GM04503 (cell line): ENCODE measurements around the gene EYS.

Experiments
- DNase-seq: peaks from one replicate; pipeline ENCODE4 v3.0.0-alpha.2; 2012; ENCODE audit warnings: low read depth

The EYS gene

DNA sequence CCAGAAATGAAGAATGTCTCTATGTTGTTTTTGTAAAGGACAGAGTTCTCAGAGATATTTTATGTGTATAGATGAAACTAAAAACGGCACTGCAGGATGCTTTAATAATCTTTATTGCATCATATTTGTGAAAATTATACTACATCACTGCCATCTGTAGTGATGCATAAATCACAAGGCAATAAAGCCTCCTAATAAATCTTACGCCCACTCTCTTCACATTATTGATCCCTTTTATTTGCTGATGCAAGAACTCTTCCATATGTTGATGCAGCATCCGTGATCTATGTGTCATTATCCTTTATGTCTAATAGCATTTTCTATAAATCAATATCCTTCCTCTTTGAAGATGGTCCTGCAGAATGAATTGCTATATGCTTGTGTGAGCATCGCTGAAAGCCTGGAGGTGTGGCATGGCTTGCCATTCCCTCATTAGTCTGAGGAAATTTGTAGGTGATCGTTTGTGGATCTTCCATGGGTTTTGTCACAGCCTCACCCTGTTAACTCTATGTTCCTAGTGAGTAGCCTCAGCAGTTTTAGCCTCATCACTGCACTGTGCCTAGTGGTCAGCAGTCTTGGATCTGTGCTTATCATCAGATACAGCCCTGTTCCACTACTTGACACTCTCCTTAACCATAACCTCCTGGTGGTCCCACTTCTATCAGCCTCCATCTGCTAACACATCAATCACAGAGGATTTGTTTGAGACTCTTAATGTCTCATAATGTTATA is 983.5 kb downstream of the EYS start:
- no peak for DNase-seq

GRCh38 chr6:64721865-64722264 is 985.2 kb downstream of the EYS start:
- DNase-seq: no peak

GRCh38 chr6:64717281-64717680 is 989.7 kb downstream of the EYS start:
- no peak for DNase-seq

DNA sequence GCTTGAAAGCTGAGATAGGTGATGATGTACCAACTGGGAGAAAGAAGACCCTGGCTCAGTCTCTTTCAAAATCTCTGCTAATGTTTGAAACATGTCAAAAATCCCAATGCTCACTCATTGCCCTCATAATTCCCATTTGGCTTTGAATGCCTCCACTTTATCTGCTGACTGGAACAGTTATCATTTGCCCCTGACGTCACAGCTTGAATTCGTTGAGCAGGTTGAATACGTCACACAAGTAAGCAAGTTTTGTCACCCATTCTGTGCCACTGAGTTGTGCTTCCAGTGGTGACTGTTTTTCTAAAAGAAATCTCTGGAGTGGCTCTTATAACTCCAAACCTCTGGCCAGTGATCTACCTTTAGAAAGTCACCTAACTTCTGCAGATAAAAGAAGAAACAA is 991.4 kb downstream of the EYS start:
- DNase-seq: no peak

DNA sequence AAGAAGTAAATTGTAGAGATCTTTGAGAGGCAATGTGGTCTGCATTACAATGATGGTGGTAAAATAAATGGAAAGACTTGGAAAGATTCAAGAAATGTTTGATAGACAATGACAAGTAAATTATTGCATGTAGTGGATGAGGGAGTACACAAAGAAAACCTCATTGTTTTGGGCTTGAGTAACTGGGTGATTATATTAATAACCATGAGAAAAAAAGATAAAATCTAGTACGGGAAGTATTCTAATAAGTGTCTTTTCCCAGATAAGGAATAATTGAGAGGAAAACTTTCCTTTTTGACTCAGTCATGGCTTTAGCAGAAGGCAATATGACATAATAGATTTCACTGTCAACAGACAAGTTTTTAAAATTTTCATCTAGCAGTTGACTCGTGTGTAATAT is 993.0 kb downstream of the EYS start:
- no peak for DNase-seq

- no peak for DNase-seq
These were observed 993.9 kb downstream of the EYS start for GRCh38 chr6:64713175-64713574.

GRCh38 chr6:64712606-64713005 is 994.4 kb downstream of the EYS start:
- DNase-seq: no peak

GRCh38 chr6:64703922-64704321 is 1003.1 kb downstream of the EYS start:
- no peak for DNase-seq

GRCh38 chr6:64696053-64696452 is 1011.0 kb downstream of the EYS start:
- no peak for DNase-seq

- DNase-seq: no peak
These were observed 1012.7 kb downstream of the EYS start for GRCh38 chr6:64694356-64694755.

GRCh38 chr6:64691064-64691463 is 1016.0 kb downstream of the EYS start:
- DNase-seq: no peak

DNA sequence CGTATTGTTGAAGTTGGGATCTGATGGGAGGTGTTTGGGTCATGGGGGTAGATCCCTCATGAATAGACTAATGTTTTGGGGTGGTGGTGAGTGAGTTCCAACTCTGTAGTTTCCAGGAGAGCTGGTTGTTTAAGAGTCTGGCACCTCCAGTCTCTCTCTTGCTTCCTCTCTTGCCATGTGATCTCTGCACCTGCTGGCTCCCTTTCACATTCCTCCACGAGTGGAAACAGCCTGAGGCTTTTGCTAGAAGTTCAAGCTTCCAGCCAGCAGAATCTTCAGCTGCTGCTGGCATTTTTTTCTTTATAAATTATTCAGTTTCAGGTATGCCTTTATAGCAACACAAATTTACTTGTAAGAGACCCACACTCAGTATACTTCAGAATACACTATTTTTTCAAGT is 1021.6 kb downstream of the EYS start:
- no peak for DNase-seq

DNA sequence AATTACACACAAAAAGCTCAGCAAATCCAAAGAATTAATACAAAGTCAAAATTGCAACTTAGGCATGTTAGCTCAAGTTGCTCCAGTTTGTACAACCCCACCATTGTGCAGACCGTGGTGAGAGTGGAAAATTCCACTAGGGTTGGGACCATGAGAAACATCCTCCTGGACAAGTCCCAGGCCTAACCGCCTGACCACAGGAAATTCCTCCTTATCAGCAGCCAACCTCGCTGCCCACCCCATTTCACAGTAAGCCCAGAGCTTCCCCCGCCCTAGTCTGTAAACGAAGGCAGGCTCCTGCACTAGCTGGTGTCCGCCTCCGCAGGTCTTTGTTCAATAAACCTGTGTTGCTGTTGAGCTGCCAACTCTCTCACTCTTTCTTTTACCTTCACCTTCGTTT is 1023.3 kb downstream of the EYS start:
- DNase-seq: no peak

- DNase-seq: no peak
These were observed 1025.4 kb downstream of the EYS start for GRCh38 chr6:64681416-64682160.

GRCh38 chr6:64680446-64680845 is 1026.6 kb downstream of the EYS start:
- DNase-seq: no peak

GRCh38 chr6:64679416-64679815 is 1027.6 kb downstream of the EYS start:
- DNase-seq: no peak

DNA sequence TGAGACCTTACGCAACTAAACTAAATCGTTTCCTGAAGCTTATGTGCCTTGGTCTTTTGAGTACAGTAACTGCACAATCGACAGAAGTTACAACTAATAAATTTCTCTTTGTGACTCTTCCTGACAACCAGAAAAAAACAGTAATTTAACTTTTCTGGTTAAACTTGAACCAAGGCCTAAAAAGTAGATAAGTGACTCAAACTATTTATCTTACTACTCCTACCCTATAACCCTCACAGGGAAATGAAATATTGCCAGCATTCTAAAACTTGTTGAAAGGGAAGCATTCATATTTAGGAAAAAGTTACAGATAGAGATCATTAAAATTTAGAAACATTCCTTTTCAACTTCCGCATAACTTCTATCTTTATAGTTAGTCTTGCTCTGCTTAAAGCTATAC is 1034.4 kb downstream of the EYS start:
- no peak for DNase-seq

GRCh38 chr6:64672131-64672530 is 1034.9 kb downstream of the EYS start:
- no peak for DNase-seq

- DNase-seq: no peak
These were observed 1041.9 kb downstream of the EYS start for GRCh38 chr6:64665137-64665536.

- DNase-seq: no peak
These were observed 1042.5 kb downstream of the EYS start for GRCh38 chr6:64664480-64664879.

- DNase-seq: no peak
These were observed 1063.0 kb downstream of the EYS start for GRCh38 chr6:64644024-64644423.

- DNase-seq: no peak
These were observed 1076.1 kb downstream of the EYS start for GRCh38 chr6:64630901-64631300.

DNA sequence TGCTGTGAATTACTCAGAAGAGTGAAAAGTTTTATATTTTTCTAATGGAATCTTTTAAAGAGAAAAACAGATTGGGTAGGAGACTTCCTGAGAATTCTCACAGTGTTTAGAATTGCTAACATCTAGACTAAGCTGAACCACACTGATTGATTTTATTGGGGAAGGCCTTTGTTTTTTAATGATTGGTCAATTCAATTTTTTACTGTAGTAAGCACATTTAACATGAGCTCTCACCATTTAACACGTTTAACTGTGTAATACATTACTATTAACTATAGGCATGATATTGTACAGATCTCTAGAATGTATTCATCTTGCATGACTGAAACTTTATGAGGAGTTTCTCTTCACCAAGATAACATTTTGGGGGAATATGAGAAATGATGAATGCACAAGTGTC is 1084.1 kb downstream of the EYS start:
- DNase-seq: no peak

GRCh38 chr6:64602993-64603392 is 1104.0 kb downstream of the EYS start:
- DNase-seq: no peak
